ENCODE measurements around the gene NPAP1. TPM values are rescaled to one million over a fixed set of nuclear protein-coding genes. Genes with fewer than 3 reads are reported as not detected.
"Not testable (repeated sequence)": the region's sequence is repeated elsewhere in the genome, so short reads cannot be mapped to it uniquely, and the experiment has no call there.

The NPAP1 gene
- not detected for total RNA-seq

- Histone ChIP-seq H3K4me1 (ENCODE audit: control insufficient read depth in 3 of 3, insufficient read depth in 3 of 3, low read length in 3 of 3) (no peaks in the 10 kb centered on the region), H3K27me3 (ENCODE audit: control insufficient read depth in 3 of 3, insufficient read depth in 3 of 3, low read length in 3 of 3) (no peaks in the 10 kb centered on the region), H3K9me3 (ENCODE audit: control insufficient read depth in 3 of 3, low read length in 3 of 3) (peaks cover 0 to 6% (median 0%) of the 10 kb centered on the region in 3 donors), H3K36me3 (ENCODE audit: control insufficient read depth in 3 of 3, insufficient read depth in 3 of 3, low read length in 3 of 3) (no peaks in the 10 kb centered on the region), H3K27ac (ENCODE audit: low read depth, low read length) (no peak within 1 kb of the TSS), H3K4me3 (ENCODE audit: low read length in 3 of 3) (no peak within 1 kb of the TSS), H3K9ac (ENCODE audit: low read depth in 1 of 3, low read length in 3 of 3) (no peak within 1 kb of the TSS)
These were observed at the start of gene NPAP1 for GRCh38 chr15:24675332-24676144. Gene NPAP1, plus strand, starts transcription at chr15:24675775. Its CDS starts 93 bp downstream, at chr15:24675868.

- H3K9me3 ChIP-seq (ENCODE audit: control insufficient read depth in 3 of 3, low read length in 3 of 3), result peaks cover 0 to 2% (median 0%) of the 10 kb centered on the region in 3 donors
- H3K4me1 ChIP-seq (ENCODE audit: control insufficient read depth in 3 of 3, insufficient read depth in 3 of 3, low read length in 3 of 3), result no peaks in the 10 kb centered on the region
- no peak overlapping the region for H3K4me3 ChIP-seq (ENCODE audit: low read length in 3 of 3)
- H3K27ac ChIP-seq (ENCODE audit: low read depth, low read length), result no peak overlapping the region
- no peaks in the 10 kb centered on the region for H3K27me3 ChIP-seq (ENCODE audit: control insufficient read depth in 3 of 3, insufficient read depth in 3 of 3, low read length in 3 of 3)
- no peak overlapping the region for H3K9ac ChIP-seq (ENCODE audit: low read depth in 1 of 3, low read length in 3 of 3)
- H3K36me3 ChIP-seq (ENCODE audit: control insufficient read depth in 3 of 3, insufficient read depth in 3 of 3, low read length in 3 of 3), result no peaks in the 10 kb centered on the region
These were observed 48.1 kb upstream of the NPAP1 start for GRCh38 chr15:24627443-24627842.

GRCh38 chr15:24633082-24633481 is 42.5 kb upstream of the NPAP1 start:
- no peak overlapping the region for H3K4me3 ChIP-seq (ENCODE audit: low read length in 3 of 3)
- no peaks in the 10 kb centered on the region for H3K4me1 ChIP-seq (ENCODE audit: control insufficient read depth in 3 of 3, insufficient read depth in 3 of 3, low read length in 3 of 3)
- H3K9ac ChIP-seq (ENCODE audit: low read depth in 1 of 3, low read length in 3 of 3), result no peak overlapping the region
- H3K27ac ChIP-seq (ENCODE audit: low read depth, low read length), result no peak overlapping the region
- no peaks in the 10 kb centered on the region for H3K27me3 ChIP-seq (ENCODE audit: control insufficient read depth in 3 of 3, insufficient read depth in 3 of 3, low read length in 3 of 3)
- H3K9me3 ChIP-seq (ENCODE audit: control insufficient read depth in 3 of 3, low read length in 3 of 3), result peaks cover 0 to 4% (median 3%) of the 10 kb centered on the region in 3 donors
- no peaks in the 10 kb centered on the region for H3K36me3 ChIP-seq (ENCODE audit: control insufficient read depth in 3 of 3, insufficient read depth in 3 of 3, low read length in 3 of 3)

- H3K4me1 ChIP-seq (ENCODE audit: control insufficient read depth in 3 of 3, insufficient read depth in 3 of 3, low read length in 3 of 3); H3K9ac ChIP-seq (ENCODE audit: low read depth in 1 of 3, low read length in 3 of 3); H3K4me3 ChIP-seq (ENCODE audit: low read length in 3 of 3); H3K27me3 ChIP-seq (ENCODE audit: control insufficient read depth in 3 of 3, insufficient read depth in 3 of 3, low read length in 3 of 3); H3K27ac ChIP-seq (ENCODE audit: low read depth, low read length); H3K36me3 ChIP-seq (ENCODE audit: control insufficient read depth in 3 of 3, insufficient read depth in 3 of 3, low read length in 3 of 3); H3K9me3 ChIP-seq (ENCODE audit: control insufficient read depth in 3 of 3, low read length in 3 of 3): not testable (repeated sequence)
These were observed 36.2 kb upstream of the NPAP1 start for GRCh38 chr15:24639412-24639811.

- H3K36me3 ChIP-seq (ENCODE audit: control insufficient read depth in 3 of 3, insufficient read depth in 3 of 3, low read length in 3 of 3), result no peaks in the 10 kb centered on the region
- no peak overlapping the region for H3K27ac ChIP-seq (ENCODE audit: low read depth, low read length)
- no peak overlapping the region for H3K4me3 ChIP-seq (ENCODE audit: low read length in 3 of 3)
- peaks cover 0 to 2% (median 0%) of the 10 kb centered on the region in 3 donors for H3K9me3 ChIP-seq (ENCODE audit: control insufficient read depth in 3 of 3, low read length in 3 of 3)
- no peaks in the 10 kb centered on the region for H3K4me1 ChIP-seq (ENCODE audit: control insufficient read depth in 3 of 3, insufficient read depth in 3 of 3, low read length in 3 of 3)
- H3K9ac ChIP-seq (ENCODE audit: low read depth in 1 of 3, low read length in 3 of 3), result no peak overlapping the region
- H3K27me3 ChIP-seq (ENCODE audit: control insufficient read depth in 3 of 3, insufficient read depth in 3 of 3, low read length in 3 of 3), result no peaks in the 10 kb centered on the region
These were observed 29.9 kb upstream of the NPAP1 start for GRCh38 chr15:24645627-24646026.

GRCh38 chr15:24659622-24660021 is 16.0 kb upstream of the NPAP1 start:
- no peaks in the 10 kb centered on the region for H3K4me1 ChIP-seq (ENCODE audit: control insufficient read depth in 3 of 3, insufficient read depth in 3 of 3, low read length in 3 of 3)
- no peak overlapping the region for H3K9ac ChIP-seq (ENCODE audit: low read depth in 1 of 3, low read length in 3 of 3)
- H3K27me3 ChIP-seq (ENCODE audit: control insufficient read depth in 3 of 3, insufficient read depth in 3 of 3, low read length in 3 of 3), result no peaks in the 10 kb centered on the region
- no peaks in the 10 kb centered on the region for H3K36me3 ChIP-seq (ENCODE audit: control insufficient read depth in 3 of 3, insufficient read depth in 3 of 3, low read length in 3 of 3)
- H3K4me3 ChIP-seq (ENCODE audit: low read length in 3 of 3), result no peak overlapping the region
- no peaks in the 10 kb centered on the region for H3K9me3 ChIP-seq (ENCODE audit: control insufficient read depth in 3 of 3, low read length in 3 of 3)
- no peak overlapping the region for H3K27ac ChIP-seq (ENCODE audit: low read depth, low read length)

GRCh38 chr15:24662991-24663390 is 12.6 kb upstream of the NPAP1 start:
- Histone ChIP-seq H3K36me3 (ENCODE audit: control insufficient read depth in 3 of 3, insufficient read depth in 3 of 3, low read length in 3 of 3) (no peaks in the 10 kb centered on the region), H3K27ac (ENCODE audit: low read depth, low read length) (no peak overlapping the region), H3K9me3 (ENCODE audit: control insufficient read depth in 3 of 3, low read length in 3 of 3) (no peaks in the 10 kb centered on the region), H3K4me1 (ENCODE audit: control insufficient read depth in 3 of 3, insufficient read depth in 3 of 3, low read length in 3 of 3) (no peaks in the 10 kb centered on the region), H3K9ac (ENCODE audit: low read depth in 1 of 3, low read length in 3 of 3) (no peak overlapping the region), H3K27me3 (ENCODE audit: control insufficient read depth in 3 of 3, insufficient read depth in 3 of 3, low read length in 3 of 3) (no peaks in the 10 kb centered on the region), H3K4me3 (ENCODE audit: low read length in 3 of 3) (no peak overlapping the region)

- Histone ChIP-seq H3K36me3 (ENCODE audit: control insufficient read depth in 3 of 3, insufficient read depth in 3 of 3, low read length in 3 of 3) (no peaks in the 10 kb centered on the region), H3K9me3 (ENCODE audit: control insufficient read depth in 3 of 3, low read length in 3 of 3) (peaks cover 0 to 6% (median 0%) of the 10 kb centered on the region in 3 donors), H3K27ac (ENCODE audit: low read depth, low read length) (no peak overlapping the region), H3K4me1 (ENCODE audit: control insufficient read depth in 3 of 3, insufficient read depth in 3 of 3, low read length in 3 of 3) (no peaks in the 10 kb centered on the region), H3K4me3 (ENCODE audit: low read length in 3 of 3) (no peak overlapping the region), H3K9ac (ENCODE audit: low read depth in 1 of 3, low read length in 3 of 3) (no peak overlapping the region), H3K27me3 (ENCODE audit: control insufficient read depth in 3 of 3, insufficient read depth in 3 of 3, low read length in 3 of 3) (no peaks in the 10 kb centered on the region)
These were observed 856 bp downstream of the NPAP1 start for GRCh38 chr15:24676431-24676830.

- Histone ChIP-seq H3K9ac (ENCODE audit: low read depth in 1 of 3, low read length in 3 of 3) (no peak overlapping the region), H3K36me3 (ENCODE audit: control insufficient read depth in 3 of 3, insufficient read depth in 3 of 3, low read length in 3 of 3) (no peaks in the 10 kb centered on the region), H3K27ac (ENCODE audit: low read depth, low read length) (no peak overlapping the region), H3K9me3 (ENCODE audit: control insufficient read depth in 3 of 3, low read length in 3 of 3) (peaks cover 0 to 6% (median 0%) of the 10 kb centered on the region in 3 donors), H3K4me1 (ENCODE audit: control insufficient read depth in 3 of 3, insufficient read depth in 3 of 3, low read length in 3 of 3) (no peaks in the 10 kb centered on the region), H3K4me3 (ENCODE audit: low read length in 3 of 3) (no peak overlapping the region), H3K27me3 (ENCODE audit: control insufficient read depth in 3 of 3, insufficient read depth in 3 of 3, low read length in 3 of 3) (no peaks in the 10 kb centered on the region)
These were observed 2.9 kb downstream of the NPAP1 start for GRCh38 chr15:24678485-24678884.

GRCh38 chr15:24682002-24682401 is 6.4 kb downstream of the NPAP1 start:
- no peak overlapping the region for H3K9ac ChIP-seq (ENCODE audit: low read depth in 1 of 3, low read length in 3 of 3)
- no peaks in the 10 kb centered on the region for H3K36me3 ChIP-seq (ENCODE audit: control insufficient read depth in 3 of 3, insufficient read depth in 3 of 3, low read length in 3 of 3)
- peaks cover 0 to 4% (median 0%) of the 10 kb centered on the region in 3 donors for H3K9me3 ChIP-seq (ENCODE audit: control insufficient read depth in 3 of 3, low read length in 3 of 3)
- no peaks in the 10 kb centered on the region for H3K4me1 ChIP-seq (ENCODE audit: control insufficient read depth in 3 of 3, insufficient read depth in 3 of 3, low read length in 3 of 3)
- H3K27me3 ChIP-seq (ENCODE audit: control insufficient read depth in 3 of 3, insufficient read depth in 3 of 3, low read length in 3 of 3), result no peaks in the 10 kb centered on the region
- no peak overlapping the region for H3K4me3 ChIP-seq (ENCODE audit: low read length in 3 of 3)
- H3K27ac ChIP-seq (ENCODE audit: low read depth, low read length), result no peak overlapping the region

All from skeletal muscle tissue (tissue), 4 donors.